Trophoblast cell (in vitro differentiated cells and primary cell): ENCODE results near the gene FAM234B.

Experiments
- DNase-seq, 2 donors: peaks; one replicate each; pipeline ENCODE4 v3.0.0-alpha.2; 2016
- H2AFZ ChIP-seq: 2 replicates; pipeline ENCODE4 v1.6.1; 2013; ENCODE audit warnings: low read length, moderate library complexity, mild to moderate bottlenecking; ENCODE audit not compliant: insufficient read depth, poor library complexity
- H2AK5ac ChIP-seq: 2 replicates; pipeline ENCODE4 v1.6.1; 2013; ENCODE audit warnings: mild to moderate bottlenecking, low read length
- H2BK120ac ChIP-seq: 2 replicates; pipeline ENCODE4 v1.6.1; 2013; ENCODE audit warnings: low read length, mild to moderate bottlenecking, moderate library complexity; ENCODE audit not compliant: insufficient read depth, poor library complexity
- H2BK12ac ChIP-seq: 2 replicates; pipeline ENCODE4 v1.6.1; 2013; ENCODE audit warnings: mild to moderate bottlenecking, low read length, moderate library complexity
- H2BK5ac ChIP-seq: 2 replicates; pipeline ENCODE4 v1.6.1; 2013; ENCODE audit warnings: low read length, low read depth, moderate library complexity, mild to moderate bottlenecking; ENCODE audit not compliant: poor library complexity
- H3K14ac ChIP-seq: 2 replicates; pipeline ENCODE4 v1.6.1; 2013; ENCODE audit warnings: mild to moderate bottlenecking, low read length
- H3K18ac ChIP-seq: 2 replicates; pipeline ENCODE4 v1.6.1; 2013; ENCODE audit warnings: mild to moderate bottlenecking, low read length
- H3K23ac ChIP-seq: 2 replicates; pipeline ENCODE4 v1.6.1; 2013; ENCODE audit warnings: low read length
- H3K27ac ChIP-seq: 2 replicates; pipeline ENCODE4 v1.5.1; 2013; ENCODE audit warnings: low read depth, mild to moderate bottlenecking, inconsistent platforms, low read length, moderate library complexity
- H3K27me3 ChIP-seq: 2 replicates; pipeline ENCODE4 v1.6.1; 2013; ENCODE audit warnings: inconsistent platforms, mild to moderate bottlenecking, low read length, moderate library complexity; ENCODE audit not compliant: insufficient read depth
- H3K36me3 ChIP-seq, 2 experiments: 1 replicate in 1 of 2; 2 replicates in 1 of 2; pipeline ENCODE4 v1.6.1; 2013; ENCODE audit warnings: low read length in 2 of 2, mild to moderate bottlenecking in 2 of 2, moderate library complexity in 1 of 2; ENCODE audit not compliant: insufficient read depth in 2 of 2, control insufficient read depth in 1 of 2
- H3K4ac ChIP-seq: 2 replicates; pipeline ENCODE4 v1.6.1; 2013; ENCODE audit warnings: low read depth, mild to moderate bottlenecking, low read length, moderate library complexity
- H3K4me1 ChIP-seq, 2 experiments: 1 replicate in 1 of 2; 2 replicates in 1 of 2; pipeline ENCODE4 v1.6.1; 2013; ENCODE audit warnings: low read length in 2 of 2, mild to moderate bottlenecking in 2 of 2, moderate library complexity in 1 of 2; ENCODE audit not compliant: insufficient read depth in 2 of 2, control insufficient read depth in 1 of 2
- H3K4me2 ChIP-seq: 2 replicates; pipeline ENCODE4 v1.6.1; 2013; ENCODE audit warnings: inconsistent platforms, mild to moderate bottlenecking, low read length, moderate library complexity
- H3K4me3 ChIP-seq: 2 replicates; pipeline ENCODE4 v1.5.1; 2013; ENCODE audit warnings: mild to moderate bottlenecking, low read depth, low read length, inconsistent platforms
- H3K79me1 ChIP-seq: one replicate; pipeline ENCODE4 v1.6.1; 2013; ENCODE audit warnings: low read length
- H3K79me2 ChIP-seq: 2 replicates; pipeline ENCODE4 v1.6.1; 2013; ENCODE audit warnings: low read length, mild to moderate bottlenecking; ENCODE audit not compliant: control insufficient read depth, insufficient read depth, poor library complexity
- H3K9ac ChIP-seq: 2 replicates; pipeline ENCODE4 v1.6.1; 2013; ENCODE audit warnings: mild to moderate bottlenecking, low read length
- H3K9me3 ChIP-seq: 2 replicates; pipeline ENCODE4 v1.6.1; 2013; ENCODE audit warnings: low read depth, mild to moderate bottlenecking, control low read depth, inconsistent platforms, low read length; ENCODE audit not compliant: insufficient read depth
- H4K12ac ChIP-seq: 2 replicates; pipeline ENCODE4 v1.6.1; 2013; ENCODE audit warnings: low read depth, mild to moderate bottlenecking, low read length, moderate library complexity
- H4K8ac ChIP-seq: 2 replicates; pipeline ENCODE4 v1.6.1; 2013; ENCODE audit warnings: low read depth, mild to moderate bottlenecking, low read length, moderate library complexity
- H4K91ac ChIP-seq: one replicate; pipeline ENCODE4 v1.6.1; 2013; ENCODE audit warnings: low read depth, mild to moderate bottlenecking, low read length, moderate library complexity
- WGBS: extraction: QIAGEN DNeasy Blood & Tissue Kit; methylation state at CpG from one replicate; pipeline ENCODE4 v1.1.7; 2013; ENCODE audit warnings: missing lambda C conversion rate; ENCODE audit not compliant: insufficient read length, insufficient coverage; ENCODE audit errors: extremely low coverage; 5-methylcytosine and 5-hydroxymethylcytosine counted together

Gene FAM234B

GRCh38 chr12:13000616-13000924, 43.6 kb upstream of the FAM234B start:
- peaks cover 19 to 24% of the 10 kb centered on the region in 2 experiments for H3K4me1 ChIP-seq
- H3K27ac ChIP-seq: peak overlapping the region; percentile 84
- no peaks in the 10 kb centered on the region for H3K27me3 ChIP-seq
- H3K79me1 ChIP-seq: peaks cover 14% of the 10 kb centered on the region
- peaks cover 1 to 4% of the 10 kb centered on the region in 2 experiments for H3K36me3 ChIP-seq
- peaks cover 9% of the 10 kb centered on the region for H3K79me2 ChIP-seq
- no CpG with 5 or more reads among the region's 16 CpGs for WGBS
- H2BK5ac ChIP-seq: peak overlapping the region; percentile 45
- no peak overlapping the region for H3K23ac ChIP-seq
- H2BK12ac ChIP-seq: peak overlapping the region; percentile 45
- H3K4me2 ChIP-seq: peak overlapping the region; percentile 78
- H4K91ac ChIP-seq: no peak overlapping the region
- peak overlapping the region; percentile 43 for H3K4ac ChIP-seq
- peak in 1 of 2 donors; percentile 18 for DNase-seq
- H2AFZ ChIP-seq: peak overlapping the region; percentile 37
- H2BK120ac ChIP-seq: peak overlapping the region; percentile 74
- H4K12ac ChIP-seq: peak overlapping the region; percentile 77
- peak overlapping the region; percentile 88 for H3K14ac ChIP-seq
- H4K8ac ChIP-seq: peak overlapping the region; percentile 36
- H3K18ac ChIP-seq: peak overlapping the region; percentile 26
- peak overlapping the region; percentile 77 for H3K4me3 ChIP-seq
- peak overlapping the region; percentile 77 for H3K9ac ChIP-seq
- H3K9me3 ChIP-seq: no peaks in the 10 kb centered on the region
- peak overlapping the region; percentile 18 for H2AK5ac ChIP-seq

- WGBS: no CpG with 5 or more reads among the region's 82 CpGs
- no peaks in the 10 kb centered on the region for H3K27me3 ChIP-seq
These were observed 43.0 kb upstream of the FAM234B start for GRCh38 chr12:13000925-13001774.

GRCh38 chr12:13001775-13002040, 42.5 kb upstream of the FAM234B start:
- peaks cover 1 to 4% of the 10 kb centered on the region in 2 experiments for H3K36me3 ChIP-seq
- H3K9me3 ChIP-seq: no peaks in the 10 kb centered on the region
- no peak overlapping the region for H4K12ac ChIP-seq
- no CpG with 5 or more reads among the region's 16 CpGs for whole genome bisulfite sequencing
- peak overlapping the region; percentile 68 for H4K91ac ChIP-seq
- H3K14ac ChIP-seq: peak overlapping the region; percentile 50
- H3K4me2 ChIP-seq: peak overlapping the region; percentile 78
- H2AK5ac ChIP-seq: no peak overlapping the region
- H3K23ac ChIP-seq: no peak overlapping the region
- peak overlapping the region; percentile 18 for H2BK120ac ChIP-seq
- no peak for DNase-seq
- peak overlapping the region; percentile 32 for H2AFZ ChIP-seq
- H3K9ac ChIP-seq: no peak overlapping the region
- H3K18ac ChIP-seq: peak overlapping the region; percentile 79
- H2BK5ac ChIP-seq: peak overlapping the region; percentile 38
- H3K27me3 ChIP-seq: no peaks in the 10 kb centered on the region
- H3K79me2 ChIP-seq: peaks cover 7% of the 10 kb centered on the region
- peaks cover 15 to 21% of the 10 kb centered on the region in 2 experiments for H3K4me1 ChIP-seq
- peak overlapping the region; percentile 77 for H3K4me3 ChIP-seq
- H3K27ac ChIP-seq: no peak overlapping the region
- H3K4ac ChIP-seq: no peak overlapping the region
- peak overlapping the region; percentile 10 for H4K8ac ChIP-seq
- peak overlapping the region; percentile 3 for H2BK12ac ChIP-seq
- H3K79me1 ChIP-seq: peaks cover 14% of the 10 kb centered on the region

More at GRCh38 chr12:13000925-13001774, 43.0 kb upstream of the FAM234B start:
- Histone ChIP-seq H2BK120ac (peak overlapping the region; percentile 84), H4K12ac (no peak overlapping the region), H2BK12ac (peak overlapping the region; percentile 59), H3K4me1 (peaks cover 17 to 23% of the 10 kb centered on the region in 2 experiments), H3K36me3 (peaks cover 1 to 4% of the 10 kb centered on the region in 2 experiments), H3K9me3 (no peaks in the 10 kb centered on the region), H4K91ac (peak overlapping the region; percentile 68), H2AFZ (peak overlapping the region; percentile 52), H3K79me2 (peaks cover 9% of the 10 kb centered on the region), H3K18ac (peak overlapping the region; percentile 92), H3K4me2 (peak overlapping the region; percentile 78), H3K14ac (peak overlapping the region; percentile 77), H3K9ac (peak overlapping the region; percentile 78), H3K4me3 (peak overlapping the region; percentile 77), H3K4ac (peak overlapping the region; percentile 70), H4K8ac (peak overlapping the region; percentile 83), H3K27ac (peak overlapping the region; percentile 84), H2AK5ac (no peak overlapping the region), H2BK5ac (peak overlapping the region; percentile 87), H3K79me1 (peaks cover 14% of the 10 kb centered on the region), H3K23ac (no peak overlapping the region)
- peak; percentile 30 to 45 for DNase-seq

GRCh38 chr12:13002301-13003097, 41.7 kb upstream of the FAM234B start:
- Histone ChIP-seq H3K4me3 (no peak overlapping the region), H2AFZ (no peak overlapping the region), H2BK120ac (no peak overlapping the region), H3K4me1 (peaks cover 15 to 20% of the 10 kb centered on the region in 2 experiments), H4K12ac (no peak overlapping the region), H3K79me1 (peaks cover 14% of the 10 kb centered on the region), H3K4me2 (no peak overlapping the region), H2AK5ac (no peak overlapping the region), H3K9ac (no peak overlapping the region), H4K8ac (no peak overlapping the region), H3K9me3 (no peaks in the 10 kb centered on the region), H3K23ac (no peak overlapping the region), H3K18ac (no peak overlapping the region), H4K91ac (no peak overlapping the region), H3K14ac (no peak overlapping the region), H3K27ac (no peak overlapping the region), H3K36me3 (peaks cover 0 to 4% of the 10 kb centered on the region in 2 experiments), H3K4ac (no peak overlapping the region), H2BK12ac (no peak overlapping the region), H2BK5ac (no peak overlapping the region), H3K79me2 (peaks cover 7% of the 10 kb centered on the region), H3K27me3 (no peaks in the 10 kb centered on the region)
- WGBS: no CpG with 5 or more reads among the region's 10 CpGs
- peak; percentile 15 to 71 for DNase-seq
